HEK293 (cell line): ENCODE results near the gene EDAR.

Experiments
- CTCF ChIA-PET: fragments of 350-600 bp; formaldehyde crosslinking; extraction: SDS; loops from one replicate; lab custom pipeline; 2021; ENCODE audit warnings: antibody characterized with exemption; lab: Yijun Ruan, JAX
- POLR2A ChIA-PET: fragments of 300-600 bp; formaldehyde crosslinking; extraction: SDS; loops from one replicate; lab custom pipeline; 2020; ENCODE audit warnings: antibody characterized with exemption, inconsistent platforms; lab: Yijun Ruan, JAX
- H3K27ac ChIP-seq: fragments of 200-500 bp; sonication (Bioruptor generic); 2 replicates; pipeline ENCODE4 v1.5.1; 2014; ENCODE audit warnings: low read depth, low read length, control low read depth, inconsistent platforms; ENCODE audit errors: extremely low read depth
- H3K36me3 ChIP-seq, 2 experiments: fragments of 200-500 bp in 1 of 2; sonication (Bioruptor generic) in 1 of 2; 1 replicate in 1 of 2; 2 replicates in 1 of 2; pipeline ENCODE4 v1.5.1; 2014 to 2017; ENCODE audit warnings: inconsistent platforms in 2 of 2, low read length in 2 of 2; ENCODE audit not compliant: control insufficient read depth in 2 of 2, insufficient read depth in 1 of 2
- H3K4me1 ChIP-seq: fragments of 200-500 bp; sonication (Bioruptor generic); 2 replicates; pipeline ENCODE4 v1.5.1; 2014; ENCODE audit warnings: mild to moderate bottlenecking, low read length, inconsistent platforms; ENCODE audit not compliant: control insufficient read depth, insufficient read depth
- H3K4me3 ChIP-seq: 2 replicates; pipeline ENCODE4 v1.5.1; 2011; ENCODE audit warnings: low read depth, mild to moderate bottlenecking, control low read depth, low read length, moderate library complexity
- H3K9me3 ChIP-seq: fragments of 200-500 bp; sonication (Bioruptor generic); 2 replicates; pipeline ENCODE4 v1.5.1; 2014; ENCODE audit warnings: low read depth, low read length, inconsistent platforms; ENCODE audit not compliant: control insufficient read depth, insufficient read depth
- KLF10 ChIP-seq: fragments of 450-650 bp; IDR thresholded peaks from 2 replicates; pipeline ENCODE4 v1.5.1; 2018; ENCODE audit warnings: missing biosample characterization, mild to moderate bottlenecking, missing genetic modification characterization
- MYNN ChIP-seq: fragments of 450-650 bp; formaldehyde crosslinking; IDR thresholded peaks from 2 replicates; pipeline ENCODE4 v1.5.1; 2016; ENCODE audit warnings: missing biosample characterization, missing genetic modification characterization, borderline replicate concordance
- MZF1 ChIP-seq: fragments of 450-650 bp; formaldehyde crosslinking; IDR thresholded peaks from 2 replicates; pipeline ENCODE4 v1.5.1; 2017; ENCODE audit warnings: missing biosample characterization, missing genetic modification characterization, borderline replicate concordance
- REPIN1 ChIP-seq: fragments of 450-650 bp; formaldehyde crosslinking; IDR thresholded peaks from 2 replicates; pipeline ENCODE4 v1.5.1; 2017; ENCODE audit warnings: missing biosample characterization, missing genetic modification characterization, low read depth
- YY2 ChIP-seq: fragments of 450-650 bp; formaldehyde crosslinking; IDR thresholded peaks from 2 replicates; pipeline ENCODE4 v1.5.1; 2016; ENCODE audit warnings: missing biosample characterization, missing genetic modification characterization
- ZFHX2 ChIP-seq: fragments of 450-650 bp; formaldehyde crosslinking; conservative IDR thresholded peaks from 2 replicates; pipeline ENCODE4 v1.5.1; 2016; ENCODE audit warnings: missing biosample characterization, missing genetic modification characterization
- ZNF140 ChIP-seq: fragments of 450-650 bp; formaldehyde crosslinking; IDR thresholded peaks from 2 replicates; pipeline ENCODE4 v1.5.1; 2016; ENCODE audit warnings: missing biosample characterization, missing genetic modification characterization
- ZNF155 ChIP-seq: fragments of 450-650 bp; formaldehyde crosslinking; IDR thresholded peaks from 2 replicates; pipeline ENCODE4 v1.5.1; 2016; ENCODE audit warnings: missing biosample characterization, missing genetic modification characterization
- ZNF16 ChIP-seq: fragments of 450-650 bp; formaldehyde crosslinking; IDR thresholded peaks from 2 replicates; pipeline ENCODE4 v1.5.1; 2016; ENCODE audit warnings: low read depth, missing biosample characterization, missing genetic modification characterization
- ZNF202 ChIP-seq: fragments of 450-650 bp; formaldehyde crosslinking; IDR thresholded peaks from 2 replicates; pipeline ENCODE4 v1.5.1; 2016; ENCODE audit warnings: missing biosample characterization, missing genetic modification characterization, borderline replicate concordance
- ZNF239 ChIP-seq: fragments of 450-650 bp; formaldehyde crosslinking; IDR thresholded peaks from 2 replicates; pipeline ENCODE4 v1.5.1; 2016; ENCODE audit warnings: missing biosample characterization, missing genetic modification characterization
- ZNF292 ChIP-seq: fragments of 450-650 bp; formaldehyde crosslinking; IDR thresholded peaks from 2 replicates; pipeline ENCODE4 v1.5.1; 2016; ENCODE audit warnings: low read depth, missing biosample characterization, missing genetic modification characterization, borderline replicate concordance
- ZNF366 ChIP-seq: fragments of 450-650 bp; formaldehyde crosslinking; conservative IDR thresholded peaks from 2 replicates; pipeline ENCODE4 v1.5.1; 2016; ENCODE audit warnings: missing biosample characterization, missing genetic modification characterization
- ZNF416 ChIP-seq: fragments of 450-650 bp; formaldehyde crosslinking; IDR thresholded peaks from 2 replicates; pipeline ENCODE4 v1.5.1; 2016; ENCODE audit warnings: missing biosample characterization, missing genetic modification characterization
- ZNF426 ChIP-seq: fragments of 450-650 bp; formaldehyde crosslinking; IDR thresholded peaks from 2 replicates; pipeline ENCODE4 v1.5.1; 2017; ENCODE audit warnings: missing biosample characterization, missing genetic modification characterization, mild to moderate bottlenecking, inconsistent platforms, moderate library complexity
- ZNF544 ChIP-seq: fragments of 450-650 bp; formaldehyde crosslinking; IDR thresholded peaks from 2 replicates; pipeline ENCODE4 v1.5.0; 2017; ENCODE audit warnings: missing biosample characterization, missing genetic modification characterization
- ZNF549 ChIP-seq: fragments of 450-650 bp; IDR thresholded peaks from 2 replicates; pipeline ENCODE4 v1.5.1; 2018; ENCODE audit warnings: missing biosample characterization, missing genetic modification characterization, mild to moderate bottlenecking, inconsistent platforms, moderate library complexity
- ZNF623 ChIP-seq: fragments of 450-650 bp; formaldehyde crosslinking; IDR thresholded peaks from 2 replicates; pipeline ENCODE4 v1.5.1; 2016; ENCODE audit warnings: missing biosample characterization, missing genetic modification characterization
- ZNF785 ChIP-seq: fragments of 450-650 bp; formaldehyde crosslinking; IDR thresholded peaks from 2 replicates; pipeline ENCODE4 v1.5.1; 2016; ENCODE audit warnings: missing biosample characterization, missing genetic modification characterization
- ZNF837 ChIP-seq: fragments of 450-650 bp; formaldehyde crosslinking; IDR thresholded peaks from 2 replicates; pipeline ENCODE4 v1.5.1; 2016; ENCODE audit warnings: missing biosample characterization, missing genetic modification characterization
- ZSCAN16 ChIP-seq: fragments of 450-650 bp; formaldehyde crosslinking; IDR thresholded peaks from 2 replicates; pipeline ENCODE4 v1.5.1; 2016; ENCODE audit warnings: missing biosample characterization, missing genetic modification characterization
- TF ChIP-seq, protein P1 (sequence below): fragments of 450-650 bp; IDR thresholded peaks from 2 replicates; pipeline ENCODE4 v1.5.1; 2018; ENCODE audit warnings: missing biosample characterization, missing genetic modification characterization
- TF ChIP-seq, protein P2 (sequence below): fragments of 450-650 bp; formaldehyde crosslinking; IDR thresholded peaks from 2 replicates; pipeline ENCODE4 v1.5.1; 2016; ENCODE audit warnings: missing biosample characterization, missing genetic modification characterization, borderline replicate concordance
- TF ChIP-seq, protein P3 (sequence below): fragments of 450-650 bp; formaldehyde crosslinking; IDR thresholded peaks from 2 replicates; pipeline ENCODE4 v1.5.1; 2016; ENCODE audit warnings: missing biosample characterization, missing genetic modification characterization

EDAR gene

DNA sequence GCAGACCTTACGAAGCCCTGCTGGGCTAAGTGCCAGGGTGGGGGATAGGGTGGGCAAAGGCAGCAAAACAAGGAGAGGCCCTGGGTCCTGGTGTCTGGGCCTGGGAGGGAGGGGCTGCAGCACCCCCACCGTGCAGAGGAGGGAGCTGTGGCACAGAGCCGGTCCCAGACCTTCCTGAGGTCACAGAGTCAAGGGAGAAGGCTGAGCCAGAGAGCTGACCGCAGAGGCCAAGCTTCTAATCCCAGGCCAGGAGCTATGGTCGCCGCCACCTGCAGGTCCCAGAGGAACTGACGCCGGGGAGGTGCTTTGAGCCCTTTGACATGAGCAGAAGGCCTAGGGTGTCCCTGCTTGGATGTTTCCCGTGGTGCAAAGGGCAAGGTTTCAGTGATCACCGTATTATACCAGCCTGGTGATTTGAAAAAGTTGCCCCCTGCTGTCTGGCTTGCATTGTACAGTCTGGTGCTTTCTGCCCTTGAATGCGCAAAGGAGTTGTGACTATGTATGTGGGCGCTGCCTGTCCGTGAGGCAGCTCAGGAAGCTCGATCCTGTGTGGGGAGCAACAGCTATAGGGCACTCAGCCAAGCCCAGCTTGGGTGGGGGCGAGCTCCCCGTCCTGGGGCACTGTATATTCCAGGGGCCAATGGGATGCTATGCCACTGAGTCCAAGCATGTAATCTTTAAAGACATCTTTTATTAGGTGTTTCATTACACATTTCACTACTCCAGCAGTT is 44.3 kb downstream of the EDAR start (continued):
- peak; percentile 38; the same call in 1 of the 2 replicates for TF ChIP-seq ZFHX2 (tag by site-specific recombination)

DNA sequence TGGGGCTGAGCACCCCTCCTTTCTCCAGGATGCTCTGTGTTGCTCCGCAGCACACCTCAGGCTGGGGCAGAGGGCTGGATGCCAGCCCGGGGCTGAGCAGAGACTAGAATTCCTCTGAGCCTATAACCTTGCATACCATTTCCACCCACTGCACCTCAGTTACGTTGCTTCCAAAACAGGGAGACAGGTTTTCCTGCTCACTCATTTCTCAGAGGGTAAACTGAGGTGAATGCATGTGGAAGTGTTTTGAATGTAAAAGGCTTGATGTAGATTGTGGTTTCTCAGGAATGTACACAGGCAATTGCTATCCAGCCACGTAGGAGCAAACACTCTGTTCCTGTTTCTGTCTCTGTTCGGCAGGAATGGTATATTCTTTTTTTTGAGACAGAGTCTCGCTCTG is 45.3 kb downstream of the EDAR start:
- H3K27ac ChIP-seq = no peak overlapping the region
- no peaks in the 10 kb centered on the region for H3K36me3 ChIP-seq
- ChIA-PET POLR2A (no interaction called here), CTCF (no interaction called here)
- H3K9me3 ChIP-seq = no peaks in the 10 kb centered on the region
- no peaks in the 10 kb centered on the region for H3K4me1 ChIP-seq
- no peak overlapping the region for H3K4me3 ChIP-seq
- no peak for TF ChIP-seq ZNF140 (tag by site-specific recombination)
- no peak for TF ChIP-seq ZNF155 (tag by site-specific recombination)
- TF ChIP-seq ZNF549 (tag by site-specific recombination) = no peak
- no peak for TF ChIP-seq YY2
- TF ChIP-seq MZF1 (tag by site-specific recombination) = no peak
- TF ChIP-seq ZNF366 (tag by site-specific recombination) = no peak
- TF ChIP-seq ZNF202 (tag by site-specific recombination) = no peak
- TF ChIP-seq, protein P1, sequence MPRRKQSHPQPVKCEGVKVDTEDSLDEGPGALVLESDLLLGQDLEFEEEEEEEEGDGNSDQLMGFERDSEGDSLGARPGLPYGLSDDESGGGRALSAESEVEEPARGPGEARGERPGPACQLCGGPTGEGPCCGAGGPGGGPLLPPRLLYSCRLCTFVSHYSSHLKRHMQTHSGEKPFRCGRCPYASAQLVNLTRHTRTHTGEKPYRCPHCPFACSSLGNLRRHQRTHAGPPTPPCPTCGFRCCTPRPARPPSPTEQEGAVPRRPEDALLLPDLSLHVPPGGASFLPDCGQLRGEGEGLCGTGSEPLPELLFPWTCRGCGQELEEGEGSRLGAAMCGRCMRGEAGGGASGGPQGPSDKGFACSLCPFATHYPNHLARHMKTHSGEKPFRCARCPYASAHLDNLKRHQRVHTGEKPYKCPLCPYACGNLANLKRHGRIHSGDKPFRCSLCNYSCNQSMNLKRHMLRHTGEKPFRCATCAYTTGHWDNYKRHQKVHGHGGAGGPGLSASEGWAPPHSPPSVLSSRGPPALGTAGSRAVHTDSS = no peak
- TF ChIP-seq ZNF544 = no peak
- no peak for TF ChIP-seq ZNF623 (tag by site-specific recombination)
- TF ChIP-seq REPIN1 = no peak
- TF ChIP-seq ZNF16 (tag by site-specific recombination) = no peak
- TF ChIP-seq ZNF426 (tag by site-specific recombination) = no peak
- no peak for TF ChIP-seq MYNN
- TF ChIP-seq ZFHX2 (tag by site-specific recombination) = no peak

DNA sequence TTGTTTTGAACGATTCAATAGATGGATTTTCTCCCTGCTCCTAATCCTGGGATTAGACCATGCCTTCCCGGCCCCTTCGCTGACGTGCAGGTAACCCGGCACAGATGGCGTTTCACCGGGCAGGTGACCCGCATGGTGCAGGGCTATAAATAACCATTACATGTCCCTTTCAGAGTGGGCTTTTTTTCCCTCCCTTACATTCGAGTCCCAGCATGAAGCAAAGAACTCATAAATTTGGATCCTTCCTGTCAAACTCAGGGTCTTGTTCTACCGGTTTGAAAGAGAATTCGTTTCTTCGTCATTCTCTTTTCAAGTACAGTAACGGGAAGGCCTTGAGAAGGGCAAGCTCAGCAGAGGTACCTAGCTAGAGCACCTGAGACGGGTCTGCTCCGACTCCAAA is 46.1 kb downstream of the EDAR start:
- CTCF ChIA-PET = no interaction called here
- TF ChIP-seq ZSCAN16 (tag by site-specific recombination) (no peak), ZNF292 (tag by site-specific recombination) (no peak), ZNF239 (tag by site-specific recombination) (no peak), KLF10 (tag by site-specific recombination) (no peak), ZNF623 (tag by site-specific recombination) (no peak), ZNF785 (tag by site-specific recombination) (no peak), ZNF837 (tag by site-specific recombination) (no peak), ZNF416 (no peak)
- TF ChIP-seq, protein P2, sequence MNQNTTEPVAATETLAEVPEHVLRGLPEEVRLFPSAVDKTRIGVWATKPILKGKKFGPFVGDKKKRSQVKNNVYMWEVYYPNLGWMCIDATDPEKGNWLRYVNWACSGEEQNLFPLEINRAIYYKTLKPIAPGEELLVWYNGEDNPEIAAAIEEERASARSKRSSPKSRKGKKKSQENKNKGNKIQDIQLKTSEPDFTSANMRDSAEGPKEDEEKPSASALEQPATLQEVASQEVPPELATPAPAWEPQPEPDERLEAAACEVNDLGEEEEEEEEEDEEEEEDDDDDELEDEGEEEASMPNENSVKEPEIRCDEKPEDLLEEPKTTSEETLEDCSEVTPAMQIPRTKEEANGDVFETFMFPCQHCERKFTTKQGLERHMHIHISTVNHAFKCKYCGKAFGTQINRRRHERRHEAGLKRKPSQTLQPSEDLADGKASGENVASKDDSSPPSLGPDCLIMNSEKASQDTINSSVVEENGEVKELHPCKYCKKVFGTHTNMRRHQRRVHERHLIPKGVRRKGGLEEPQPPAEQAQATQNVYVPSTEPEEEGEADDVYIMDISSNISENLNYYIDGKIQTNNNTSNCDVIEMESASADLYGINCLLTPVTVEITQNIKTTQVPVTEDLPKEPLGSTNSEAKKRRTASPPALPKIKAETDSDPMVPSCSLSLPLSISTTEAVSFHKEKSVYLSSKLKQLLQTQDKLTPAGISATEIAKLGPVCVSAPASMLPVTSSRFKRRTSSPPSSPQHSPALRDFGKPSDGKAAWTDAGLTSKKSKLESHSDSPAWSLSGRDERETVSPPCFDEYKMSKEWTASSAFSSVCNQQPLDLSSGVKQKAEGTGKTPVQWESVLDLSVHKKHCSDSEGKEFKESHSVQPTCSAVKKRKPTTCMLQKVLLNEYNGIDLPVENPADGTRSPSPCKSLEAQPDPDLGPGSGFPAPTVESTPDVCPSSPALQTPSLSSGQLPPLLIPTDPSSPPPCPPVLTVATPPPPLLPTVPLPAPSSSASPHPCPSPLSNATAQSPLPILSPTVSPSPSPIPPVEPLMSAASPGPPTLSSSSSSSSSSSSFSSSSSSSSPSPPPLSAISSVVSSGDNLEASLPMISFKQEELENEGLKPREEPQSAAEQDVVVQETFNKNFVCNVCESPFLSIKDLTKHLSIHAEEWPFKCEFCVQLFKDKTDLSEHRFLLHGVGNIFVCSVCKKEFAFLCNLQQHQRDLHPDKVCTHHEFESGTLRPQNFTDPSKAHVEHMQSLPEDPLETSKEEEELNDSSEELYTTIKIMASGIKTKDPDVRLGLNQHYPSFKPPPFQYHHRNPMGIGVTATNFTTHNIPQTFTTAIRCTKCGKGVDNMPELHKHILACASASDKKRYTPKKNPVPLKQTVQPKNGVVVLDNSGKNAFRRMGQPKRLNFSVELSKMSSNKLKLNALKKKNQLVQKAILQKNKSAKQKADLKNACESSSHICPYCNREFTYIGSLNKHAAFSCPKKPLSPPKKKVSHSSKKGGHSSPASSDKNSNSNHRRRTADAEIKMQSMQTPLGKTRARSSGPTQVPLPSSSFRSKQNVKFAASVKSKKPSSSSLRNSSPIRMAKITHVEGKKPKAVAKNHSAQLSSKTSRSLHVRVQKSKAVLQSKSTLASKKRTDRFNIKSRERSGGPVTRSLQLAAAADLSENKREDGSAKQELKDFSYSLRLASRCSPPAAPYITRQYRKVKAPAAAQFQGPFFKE = no peak
- TF ChIP-seq, protein P3, sequence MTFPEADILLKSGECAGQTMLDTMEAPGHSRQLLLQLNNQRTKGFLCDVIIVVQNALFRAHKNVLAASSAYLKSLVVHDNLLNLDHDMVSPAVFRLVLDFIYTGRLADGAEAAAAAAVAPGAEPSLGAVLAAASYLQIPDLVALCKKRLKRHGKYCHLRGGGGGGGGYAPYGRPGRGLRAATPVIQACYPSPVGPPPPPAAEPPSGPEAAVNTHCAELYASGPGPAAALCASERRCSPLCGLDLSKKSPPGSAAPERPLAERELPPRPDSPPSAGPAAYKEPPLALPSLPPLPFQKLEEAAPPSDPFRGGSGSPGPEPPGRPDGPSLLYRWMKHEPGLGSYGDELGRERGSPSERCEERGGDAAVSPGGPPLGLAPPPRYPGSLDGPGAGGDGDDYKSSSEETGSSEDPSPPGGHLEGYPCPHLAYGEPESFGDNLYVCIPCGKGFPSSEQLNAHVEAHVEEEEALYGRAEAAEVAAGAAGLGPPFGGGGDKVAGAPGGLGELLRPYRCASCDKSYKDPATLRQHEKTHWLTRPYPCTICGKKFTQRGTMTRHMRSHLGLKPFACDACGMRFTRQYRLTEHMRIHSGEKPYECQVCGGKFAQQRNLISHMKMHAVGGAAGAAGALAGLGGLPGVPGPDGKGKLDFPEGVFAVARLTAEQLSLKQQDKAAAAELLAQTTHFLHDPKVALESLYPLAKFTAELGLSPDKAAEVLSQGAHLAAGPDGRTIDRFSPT (tag by site-specific recombination) = no peak

More for the DNA sequence above, 46.1 kb downstream of the EDAR start:
- H3K4me3 ChIP-seq = no peak overlapping the region
- no peak overlapping the region for H3K27ac ChIP-seq
- H3K36me3 ChIP-seq = no peaks in the 10 kb centered on the region
- POLR2A ChIA-PET = no interaction called here
- H3K4me1 ChIP-seq = no peaks in the 10 kb centered on the region
- no peaks in the 10 kb centered on the region for H3K9me3 ChIP-seq
